GM03348 (cell line): Measurements from ENCODE around the gene RBP3.

Experiments
- DNase-seq: peaks from one replicate; pipeline ENCODE4 v3.0.0; 2012; ENCODE audit warnings: low spot score

RBP3 gene

DNA sequence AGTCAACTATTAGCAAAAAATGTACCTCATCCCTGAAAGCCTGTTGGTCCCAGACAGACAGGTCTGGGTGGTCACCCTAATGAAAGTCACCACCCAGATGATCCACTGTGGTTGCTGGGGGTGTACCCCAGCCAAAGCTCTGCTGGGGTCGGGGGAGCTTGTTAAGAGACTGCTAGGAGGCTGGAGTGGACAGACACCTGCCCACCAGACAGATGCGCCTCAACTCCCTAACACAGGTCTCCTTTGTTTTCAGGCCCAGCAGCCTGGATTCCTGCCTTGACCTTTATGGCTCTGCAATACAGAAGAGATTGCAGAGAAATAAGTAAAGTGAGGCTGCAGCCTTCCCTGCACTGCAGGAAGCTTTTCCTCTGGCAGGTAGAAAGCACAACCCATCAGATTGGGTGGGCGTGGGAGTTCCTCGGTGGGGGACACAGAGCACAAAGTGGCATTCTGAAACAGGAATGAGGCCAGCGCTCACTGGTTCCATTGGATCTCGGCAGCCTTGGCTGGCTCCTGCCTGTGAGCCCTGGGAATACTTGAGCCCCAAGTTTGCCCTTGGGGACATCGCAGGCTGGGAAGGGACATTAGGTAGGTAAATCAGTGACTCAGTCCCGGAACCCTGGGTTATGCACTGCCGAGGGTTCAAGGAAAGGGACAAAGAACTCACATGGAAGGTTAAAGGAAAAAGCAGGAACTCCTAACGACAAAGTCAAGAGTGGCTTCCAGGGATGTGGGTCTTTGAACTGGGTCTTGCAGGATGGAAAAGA is 53.9 kb downstream of the RBP3 start:
- no peak for DNase-seq

DNA sequence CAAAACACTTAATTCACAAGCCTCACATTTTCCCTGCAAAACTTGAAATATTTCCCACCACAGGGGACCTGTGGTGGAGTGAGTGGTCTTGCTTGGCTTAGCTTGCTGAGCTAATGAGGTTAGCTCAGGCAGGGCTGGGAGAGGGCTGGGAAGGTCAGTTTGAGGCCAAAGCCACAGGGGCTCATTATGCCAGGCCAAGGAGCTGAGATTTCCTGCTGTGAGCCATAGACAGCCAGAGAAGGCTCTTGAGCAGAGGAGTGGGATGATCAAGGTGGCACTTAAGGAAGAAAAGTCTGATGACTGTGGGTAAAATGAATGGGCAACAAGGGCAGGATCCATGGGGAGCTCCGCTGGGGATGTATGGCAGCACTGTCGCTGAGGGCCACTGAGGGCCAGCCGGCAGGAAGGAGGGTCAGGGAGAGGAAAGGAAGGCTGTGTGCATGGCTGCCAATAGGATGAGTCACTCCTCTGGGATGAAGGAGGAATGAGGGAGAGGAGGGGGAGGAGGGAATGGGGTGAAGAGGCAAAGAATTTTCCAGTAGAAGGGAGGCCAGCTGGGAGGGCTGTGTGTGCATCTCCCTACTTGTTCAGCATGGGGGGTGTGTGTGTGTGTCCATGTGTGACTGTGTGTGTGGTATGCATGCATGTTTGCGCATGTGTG is 54.6 kb downstream of the RBP3 start:
- DNase-seq, result peak; percentile 91

DNA sequence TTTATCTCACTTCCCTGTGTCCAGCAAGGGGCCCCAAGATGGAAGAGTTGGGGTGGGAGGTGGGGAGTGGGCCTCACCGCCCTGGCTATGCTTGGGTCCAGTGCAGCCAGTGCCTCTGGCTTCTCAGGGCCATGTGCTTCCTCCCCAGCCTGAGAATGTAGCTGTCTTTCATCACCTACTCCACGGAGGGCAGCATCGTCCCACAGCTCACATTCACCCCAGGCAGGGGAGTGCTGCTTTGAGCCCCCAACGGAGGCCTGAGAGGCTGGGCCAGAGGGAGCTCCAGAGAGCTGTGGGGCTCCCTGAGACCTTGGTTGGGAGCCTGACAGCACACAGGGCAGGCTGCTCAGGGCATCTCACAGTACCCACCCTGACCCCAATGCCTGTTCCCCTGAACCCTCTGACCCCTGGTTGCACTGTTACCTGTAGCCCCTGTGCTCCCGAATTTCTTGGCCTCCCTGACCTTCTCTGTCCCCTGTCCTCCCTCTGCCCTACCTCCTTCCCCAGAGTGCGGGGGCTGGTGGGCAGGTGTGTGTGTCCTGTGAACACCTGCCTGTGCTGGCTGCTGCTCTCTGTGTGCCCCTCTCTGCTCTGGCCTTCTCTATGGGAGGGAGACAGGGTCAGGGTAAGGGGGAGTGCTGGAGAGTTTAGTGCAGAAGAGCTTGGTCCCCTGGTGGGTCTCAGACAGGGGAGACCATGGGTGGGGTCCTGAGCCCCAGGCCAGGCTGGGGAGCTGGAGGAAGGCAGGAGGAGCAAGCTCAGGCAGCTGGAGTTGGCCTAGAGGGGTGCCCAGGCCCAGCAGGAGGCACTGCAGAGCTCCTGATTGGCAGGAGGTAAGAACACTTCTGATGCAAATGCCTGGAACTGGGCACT is 55.5 kb downstream of the RBP3 start:
- no peak for DNase-seq

DNA sequence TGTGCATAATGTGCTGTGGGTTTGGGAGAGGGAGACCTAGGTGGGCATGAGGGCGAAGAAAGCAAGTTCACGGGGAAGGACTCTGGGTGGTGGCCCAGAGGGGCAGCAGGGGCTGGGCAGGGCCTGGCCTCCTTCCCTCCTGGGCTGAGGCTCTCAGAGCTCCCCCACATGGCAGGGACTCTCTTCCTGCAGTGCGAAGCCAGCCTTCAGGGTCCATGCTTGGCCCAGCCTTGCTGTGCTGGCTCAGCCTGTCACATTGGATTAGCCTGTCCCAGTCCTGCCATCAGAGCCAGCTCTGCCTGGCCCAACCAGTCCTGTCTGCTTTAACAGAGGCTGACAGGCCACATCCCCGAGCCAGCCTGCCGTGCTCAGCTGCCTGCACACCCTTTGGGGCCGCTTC is 56.3 kb downstream of the RBP3 start:
- DNase-seq, result no peak

DNA sequence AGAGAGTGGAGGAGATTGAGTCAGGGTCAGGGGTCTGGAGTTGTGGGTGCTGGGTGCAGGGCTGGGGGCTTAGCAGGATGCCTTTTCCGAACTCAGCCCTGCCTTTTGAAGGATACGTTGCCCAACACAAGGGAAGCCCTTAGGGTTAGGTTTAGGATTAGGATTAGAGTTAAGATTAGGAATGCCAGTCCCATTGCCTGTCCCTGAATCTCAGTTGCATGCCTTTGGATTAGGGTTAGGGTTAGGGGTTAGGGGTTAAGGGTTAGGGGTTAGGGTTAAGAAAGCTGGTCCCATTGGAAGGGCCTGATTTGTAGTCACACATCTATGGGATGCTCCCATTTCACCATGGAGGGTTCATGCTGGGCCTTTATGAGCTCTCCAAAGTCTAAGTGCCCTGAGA is 56.8 kb downstream of the RBP3 start:
- DNase-seq, result no peak

DNA sequence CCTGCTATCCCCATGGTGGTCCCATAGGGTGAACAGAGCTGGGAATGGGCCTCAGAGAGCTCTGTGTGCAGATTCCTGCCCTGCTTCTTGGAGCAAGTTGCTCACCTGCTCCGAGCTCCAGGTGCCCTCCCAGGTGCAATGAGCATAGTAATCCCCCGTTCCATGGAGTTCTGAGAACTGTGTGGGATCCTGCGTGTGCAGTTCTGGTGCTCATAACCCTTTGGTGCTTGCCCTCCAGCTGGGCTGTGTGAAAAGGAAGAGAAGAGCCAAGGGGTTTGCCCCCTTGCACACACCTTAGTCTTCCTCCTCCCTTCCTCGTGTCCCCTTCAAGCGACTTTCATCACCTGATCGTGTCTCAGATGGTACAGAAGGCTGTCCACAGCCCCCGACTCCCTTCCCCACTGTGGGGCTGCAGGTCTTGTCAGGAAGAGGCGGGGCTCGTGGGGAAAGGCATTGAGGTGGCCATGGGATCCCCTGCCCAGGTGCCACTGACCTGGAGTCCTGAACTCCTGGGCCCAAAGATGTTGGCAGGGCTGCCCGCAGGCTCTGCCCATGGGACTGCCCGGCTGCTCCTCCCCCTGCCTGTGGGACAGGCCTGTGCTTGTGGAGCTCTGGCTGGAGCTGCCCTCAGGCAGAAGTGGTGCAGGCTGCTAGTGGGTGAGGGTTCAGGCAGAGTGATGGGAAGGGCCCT is 57.8 kb downstream of the RBP3 start:
- no peak for DNase-seq

DNA sequence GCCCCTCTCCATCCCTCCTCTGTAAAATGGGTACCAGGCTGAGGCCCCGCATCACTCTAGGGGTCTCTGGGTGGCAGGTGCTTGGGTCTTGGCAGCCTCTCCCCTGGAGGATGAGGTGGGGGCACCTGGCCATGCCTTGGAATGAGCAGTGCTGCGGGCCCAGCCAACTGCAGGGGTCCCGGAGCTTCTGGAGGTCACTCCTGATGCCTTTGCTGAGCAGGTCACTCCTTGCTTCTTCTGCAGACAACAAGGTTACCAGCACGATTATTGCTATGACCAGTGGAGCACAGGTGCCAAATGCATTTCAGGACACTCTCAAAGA is 58.3 kb downstream of the RBP3 start:
- no peak for DNase-seq

DNA sequence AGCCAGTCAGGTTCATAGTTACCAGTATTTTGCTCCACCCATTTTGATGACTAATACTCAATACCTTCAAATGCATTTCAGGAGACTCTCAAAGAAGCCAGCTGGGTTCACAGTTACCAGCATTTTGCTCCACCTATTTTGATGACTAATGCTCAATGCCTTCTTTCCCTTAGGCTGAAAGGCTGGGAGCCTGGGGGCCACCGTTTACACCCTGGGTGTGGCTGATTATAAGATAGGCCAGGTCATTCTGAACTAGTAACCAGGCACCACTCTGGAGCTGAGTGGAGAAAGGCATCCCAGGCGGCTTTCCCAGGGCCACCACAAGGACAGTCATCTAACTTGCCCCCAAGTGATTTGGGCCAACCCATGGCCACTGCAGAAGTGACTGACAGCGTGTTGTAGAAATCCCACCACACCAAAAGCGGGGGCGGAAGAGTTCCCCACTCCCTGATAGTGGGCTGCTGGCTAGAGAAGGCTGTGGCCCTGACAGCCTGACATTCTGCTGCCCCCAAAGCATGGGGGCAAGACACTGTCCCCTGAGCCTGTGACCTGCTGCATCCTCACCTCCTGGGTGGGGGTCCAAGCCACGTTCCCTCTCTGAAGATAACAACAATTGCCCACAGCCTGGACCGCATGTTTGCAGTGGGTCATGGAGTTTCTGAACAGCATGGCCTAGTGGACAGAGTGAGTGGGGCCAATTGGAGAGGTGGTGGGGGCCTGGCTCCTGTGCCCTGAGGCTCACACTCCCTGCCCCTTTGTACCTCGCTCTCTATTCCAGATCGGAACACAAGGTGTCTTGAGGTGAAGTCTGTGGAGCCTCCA is 58.9 kb downstream of the RBP3 start:
- DNase-seq, result peak; percentile 42
